H1 (cell line): ENCODE results near the gene BBS12. TPM values are rescaled to one million over a fixed set of nuclear protein-coding genes. Genes with fewer than 3 reads are reported as not detected.

Experiments
- CBX5 ChIP-seq: fragments of 300-800, 300-1000 bp; sonication (generic); IDR thresholded peaks from 2 replicates; pipeline ENCODE4 v1.7.1; 2016; ENCODE audit warnings: antibody characterized with exemption, low read length, low read depth
- GABPA ChIP-seq: IDR thresholded peaks from 2 replicates; pipeline ENCODE4 v1.6.1; 2011; ENCODE audit warnings: mild to moderate bottlenecking, low read length, moderate library complexity, borderline replicate concordance; ENCODE audit not compliant: insufficient read depth
- JUND ChIP-seq: IDR thresholded peaks from 2 replicates; pipeline ENCODE4 v1.6.1; 2011; ENCODE audit warnings: mild to moderate bottlenecking, improper control_type of control experiment, low read length
- KDM4A ChIP-seq: IDR thresholded peaks from one replicate; pipeline ENCODE4 v1.7.1; 2012; ENCODE audit warnings: low read depth, mild to moderate bottlenecking, moderate library complexity, low read length, inconsistent platforms; ENCODE audit not compliant: severe bottlenecking
- MAFK ChIP-seq: IDR thresholded peaks from 2 replicates; pipeline ENCODE4 v1.6.1; 2012; ENCODE audit warnings: low read depth, mild to moderate bottlenecking, improper control_type of control experiment, low read length
- SIX5 ChIP-seq: IDR thresholded peaks from 2 replicates; pipeline ENCODE4 v1.6.1; 2011; ENCODE audit warnings: mild to moderate bottlenecking, low read depth, low read length
- polyA plus RNA-seq, 7 experiments: library from polyadenylated mRNA; depleted of rRNA in 3 of 7; stranded (reverse) in 5 of 7; unstranded in 2 of 7; fragments of >200 nt in 5 of 7; fragments of 200-250 nt in 2 of 7; gene quantifications; 1 replicate in 5 of 7; 2 replicates in 1 of 7; 4 replicates in 1 of 7; pipeline versions ENCODE4 v1.2.1 to v1.2.3, GENCODE V29; 2011 to 2013; ENCODE audit warnings: missing spikeins in 2 of 7, mixed read lengths in 2 of 7
- total RNA-seq: library from RNA; stranded (reverse); fragmentation: NEBNext Ultra II Directional; extraction: Animal tissue kit (Norgen Biotek cat#: 25700); gene quantifications from 2 replicates; pipeline ENCODE4 v1.2.1, GENCODE V29; 2021
- TF ChIP-seq, protein P1 (sequence below), 3 experiments: IDR thresholded peaks; 1 replicate in 2 of 3; 2 replicates in 1 of 3; pipeline versions ENCODE4 v1.5.1 to v1.6.1; 2011; ENCODE audit warnings: low read length in 3 of 3, mild to moderate bottlenecking in 3 of 3, inconsistent platforms in 2 of 3, low read depth in 1 of 3, moderate library complexity in 1 of 3; ENCODE audit not compliant: insufficient read depth in 1 of 3; ENCODE audit errors: control extremely low read depth in 1 of 3

BBS12 gene
- total and polyA plus RNA-seq, 2 of the 8 experiments (the other 6 are each of a cell fraction or from before 2014, with no cell fraction given): 0.88 to 2.6 TPM

DNA sequence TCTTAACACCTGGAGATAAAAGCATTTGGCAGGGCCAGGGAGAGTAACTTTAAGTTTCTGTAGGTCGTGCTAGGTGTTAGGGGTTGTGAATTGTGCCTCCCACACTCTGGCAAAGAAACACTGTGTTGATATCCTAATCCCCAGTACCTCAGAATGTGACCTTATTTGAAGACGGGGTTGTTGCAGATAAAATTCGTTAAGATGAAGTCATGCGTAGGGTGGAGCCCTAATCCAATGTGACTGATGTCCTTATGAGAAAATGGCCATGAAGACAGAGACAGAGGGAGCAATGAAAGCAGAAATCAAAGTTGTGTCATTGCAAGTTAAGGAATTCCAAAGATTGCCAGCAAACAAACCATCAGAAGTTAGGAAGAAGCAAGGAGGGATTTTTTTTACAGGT, 40.5 kb upstream of the BBS12 start (continued):
- TF ChIP-seq KDM4A: no peak
- TF ChIP-seq JUND: no peak
- TF ChIP-seq SIX5: no peak
- no peak for TF ChIP-seq MAFK
- no peak for TF ChIP-seq CBX5
- TF ChIP-seq, protein P1, sequence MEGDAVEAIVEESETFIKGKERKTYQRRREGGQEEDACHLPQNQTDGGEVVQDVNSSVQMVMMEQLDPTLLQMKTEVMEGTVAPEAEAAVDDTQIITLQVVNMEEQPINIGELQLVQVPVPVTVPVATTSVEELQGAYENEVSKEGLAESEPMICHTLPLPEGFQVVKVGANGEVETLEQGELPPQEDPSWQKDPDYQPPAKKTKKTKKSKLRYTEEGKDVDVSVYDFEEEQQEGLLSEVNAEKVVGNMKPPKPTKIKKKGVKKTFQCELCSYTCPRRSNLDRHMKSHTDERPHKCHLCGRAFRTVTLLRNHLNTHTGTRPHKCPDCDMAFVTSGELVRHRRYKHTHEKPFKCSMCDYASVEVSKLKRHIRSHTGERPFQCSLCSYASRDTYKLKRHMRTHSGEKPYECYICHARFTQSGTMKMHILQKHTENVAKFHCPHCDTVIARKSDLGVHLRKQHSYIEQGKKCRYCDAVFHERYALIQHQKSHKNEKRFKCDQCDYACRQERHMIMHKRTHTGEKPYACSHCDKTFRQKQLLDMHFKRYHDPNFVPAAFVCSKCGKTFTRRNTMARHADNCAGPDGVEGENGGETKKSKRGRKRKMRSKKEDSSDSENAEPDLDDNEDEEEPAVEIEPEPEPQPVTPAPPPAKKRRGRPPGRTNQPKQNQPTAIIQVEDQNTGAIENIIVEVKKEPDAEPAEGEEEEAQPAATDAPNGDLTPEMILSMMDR (IDR thresholded peaks at IDR 0.05; ENCODE audit: control extremely low read depth in 1 of 3, insufficient read depth in 1 of 3, low read depth in 1 of 3, low read length in 3 of 3): no peak
- TF ChIP-seq GABPA: no peak
